Measurements from ENCODE around the gene PCDHB10. TPM values are rescaled to one million over a fixed set of nuclear protein-coding genes. Genes with fewer than 3 reads are reported as not detected.
"Not testable (repeated sequence)": the region's sequence is repeated elsewhere in the genome, so short reads cannot be mapped to it uniquely, and the experiment has no call there.

PCDHB10 gene
- total RNA-seq, 1 experiment from 2014 or later: 0.09 TPM

DNA sequence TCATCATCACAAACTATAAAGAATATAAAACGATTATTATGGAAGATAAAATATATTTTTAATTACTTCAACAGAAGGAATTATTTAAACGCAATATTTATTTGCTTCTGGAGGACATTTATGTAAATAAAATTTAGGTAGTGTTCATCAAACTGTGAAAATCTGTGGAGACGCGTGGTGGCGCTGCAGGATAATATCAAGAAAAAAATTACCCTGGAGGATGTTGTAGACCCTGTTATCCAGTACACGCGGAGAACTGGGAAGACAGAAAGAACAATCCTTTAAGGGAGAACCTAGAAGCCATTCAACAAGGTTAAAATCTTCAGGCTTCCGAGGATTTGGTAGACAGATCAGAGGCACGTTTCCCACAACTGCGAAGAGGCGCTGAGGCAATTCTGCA, 16.3 kb downstream of the PCDHB10 start, which contains the start of gene PCDHB12:
TSS of gene PCDHB12 (plus strand) at position 242 of the 400 bp plus-strand sequence. CDS start 189 bp downstream, outside the sequence.
- POLR2A ChIA-PET: interaction anchor here (0.6 kb wide), 1 partner anchor 423 kb away, joined by 3 read pairs; no protein-coding TSS in a partner anchor
- no peaks in the 10 kb centered on the region for H3K9me3 Mint-ChIP-seq (ENCODE audit: unreplicated experiment)
- no peaks in the 10 kb centered on the region for H3K27me3 Mint-ChIP-seq (ENCODE audit: insufficient read depth, unreplicated experiment)
- Histone ChIP-seq H3K27me3 (replicated peaks; ENCODE audit: control insufficient read depth, insufficient read depth, low read length) (no peaks in the 10 kb centered on the region), H3K4me3 (ENCODE audit: low read depth, low read length) (no peak within 1 kb of the TSS), H3K36me3 (ENCODE audit: control insufficient read depth, insufficient read depth, low read length) (no peaks in the 10 kb centered on the region), H3K4me1 (no peaks in the 10 kb centered on the region), H3K9me3 (no peaks in the 10 kb centered on the region)
- no TSS peak for BruUV-seq (replicated peaks)
- H3K36me3 Mint-ChIP-seq (ENCODE audit: insufficient read depth, unreplicated experiment): no peaks in the 10 kb centered on the region
- no peak within 1 kb of the TSS for H3K4me3 Mint-ChIP-seq (ENCODE audit: unreplicated experiment)
- TF ChIP-seq, protein P1, sequence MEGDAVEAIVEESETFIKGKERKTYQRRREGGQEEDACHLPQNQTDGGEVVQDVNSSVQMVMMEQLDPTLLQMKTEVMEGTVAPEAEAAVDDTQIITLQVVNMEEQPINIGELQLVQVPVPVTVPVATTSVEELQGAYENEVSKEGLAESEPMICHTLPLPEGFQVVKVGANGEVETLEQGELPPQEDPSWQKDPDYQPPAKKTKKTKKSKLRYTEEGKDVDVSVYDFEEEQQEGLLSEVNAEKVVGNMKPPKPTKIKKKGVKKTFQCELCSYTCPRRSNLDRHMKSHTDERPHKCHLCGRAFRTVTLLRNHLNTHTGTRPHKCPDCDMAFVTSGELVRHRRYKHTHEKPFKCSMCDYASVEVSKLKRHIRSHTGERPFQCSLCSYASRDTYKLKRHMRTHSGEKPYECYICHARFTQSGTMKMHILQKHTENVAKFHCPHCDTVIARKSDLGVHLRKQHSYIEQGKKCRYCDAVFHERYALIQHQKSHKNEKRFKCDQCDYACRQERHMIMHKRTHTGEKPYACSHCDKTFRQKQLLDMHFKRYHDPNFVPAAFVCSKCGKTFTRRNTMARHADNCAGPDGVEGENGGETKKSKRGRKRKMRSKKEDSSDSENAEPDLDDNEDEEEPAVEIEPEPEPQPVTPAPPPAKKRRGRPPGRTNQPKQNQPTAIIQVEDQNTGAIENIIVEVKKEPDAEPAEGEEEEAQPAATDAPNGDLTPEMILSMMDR (IDR thresholded peaks at IDR 0.05; ENCODE audit: insufficient read depth in 1 of 2, low read depth in 1 of 2, low read length in 1 of 2, severe bottlenecking in 1 of 2, unreplicated experiment in 1 of 2): no peak
- DNase-seq: no peak
- CTCF ChIA-PET: no interaction called here
- H3K4me1 Mint-ChIP-seq (ENCODE audit: low read depth, unreplicated experiment): no peaks in the 10 kb centered on the region
- intact Hi-C loops (cut with micrococcal nuclease; ENCODE audit: unreplicated experiment): no loop called here
- no peak within 1 kb of the TSS for H3K27ac Mint-ChIP-seq (ENCODE audit: unreplicated experiment)

DNA sequence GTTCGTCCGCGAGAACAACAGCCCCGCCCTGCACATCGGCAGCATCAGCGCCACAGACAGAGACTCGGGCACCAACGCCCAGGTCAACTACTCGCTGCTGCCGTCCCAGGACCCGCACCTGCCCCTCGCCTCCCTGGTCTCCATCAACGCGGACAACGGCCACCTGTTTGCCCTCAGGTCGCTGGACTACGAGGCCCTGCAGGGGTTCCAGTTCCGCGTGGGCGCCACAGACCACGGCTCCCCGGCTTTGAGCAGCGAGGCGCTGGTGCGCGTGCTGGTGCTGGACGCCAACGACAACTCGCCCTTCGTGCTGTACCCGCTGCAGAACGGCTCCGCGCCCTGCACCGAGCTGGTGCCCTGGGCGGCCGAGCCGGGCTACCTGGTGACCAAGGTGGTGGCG, 18.1 kb downstream of the PCDHB10 start:
- not testable (repeated sequence) for H3K4me1 ChIP-seq

GRCh38 chr5:141210849-141211248, 18.7 kb downstream of the PCDHB10 start:
- H3K4me3 Mint-ChIP-seq (ENCODE audit: unreplicated experiment); H3K4me1 Mint-ChIP-seq (ENCODE audit: low read depth, unreplicated experiment); H3K36me3 ChIP-seq (ENCODE audit: control insufficient read depth, insufficient read depth, low read length); H3K9me3 Mint-ChIP-seq (ENCODE audit: unreplicated experiment); H3K4me1 ChIP-seq; BruUV-seq (replicated peaks); POLR2A ChIA-PET; H3K27me3 ChIP-seq (replicated peaks; ENCODE audit: control insufficient read depth, insufficient read depth, low read length); H3K27me3 Mint-ChIP-seq (ENCODE audit: insufficient read depth, unreplicated experiment); DNase-seq; CTCF ChIA-PET; H3K36me3 Mint-ChIP-seq (ENCODE audit: insufficient read depth, unreplicated experiment); H3K9me3 ChIP-seq; H3K27ac Mint-ChIP-seq (ENCODE audit: unreplicated experiment); intact Hi-C loops (cut with micrococcal nuclease; ENCODE audit: unreplicated experiment); H3K4me3 ChIP-seq (ENCODE audit: low read depth, low read length): not testable (repeated sequence)

More for the DNA sequence above, 18.1 kb downstream of the PCDHB10 start:
- intact Hi-C loops (cut with micrococcal nuclease; ENCODE audit: unreplicated experiment); H3K9me3 ChIP-seq; DNase-seq; H3K27me3 Mint-ChIP-seq (ENCODE audit: insufficient read depth, unreplicated experiment); H3K9me3 Mint-ChIP-seq (ENCODE audit: unreplicated experiment); H3K36me3 Mint-ChIP-seq (ENCODE audit: insufficient read depth, unreplicated experiment); H3K4me1 Mint-ChIP-seq (ENCODE audit: low read depth, unreplicated experiment); H3K27me3 ChIP-seq (replicated peaks; ENCODE audit: control insufficient read depth, insufficient read depth, low read length); BruUV-seq (replicated peaks); H3K4me3 ChIP-seq (ENCODE audit: low read depth, low read length); H3K36me3 ChIP-seq (ENCODE audit: control insufficient read depth, insufficient read depth, low read length); H3K27ac Mint-ChIP-seq (ENCODE audit: unreplicated experiment); H3K4me3 Mint-ChIP-seq (ENCODE audit: unreplicated experiment); CTCF ChIA-PET; POLR2A ChIA-PET: not testable (repeated sequence)

- CTCF ChIA-PET; H3K4me3 ChIP-seq (ENCODE audit: low read depth, low read length); H3K9me3 ChIP-seq; POLR2A ChIA-PET; H3K36me3 Mint-ChIP-seq (ENCODE audit: insufficient read depth, unreplicated experiment); H3K4me3 Mint-ChIP-seq (ENCODE audit: unreplicated experiment); H3K27me3 ChIP-seq (replicated peaks; ENCODE audit: control insufficient read depth, insufficient read depth, low read length); H3K4me1 Mint-ChIP-seq (ENCODE audit: low read depth, unreplicated experiment); H3K36me3 ChIP-seq (ENCODE audit: control insufficient read depth, insufficient read depth, low read length); H3K4me1 ChIP-seq; BruUV-seq (replicated peaks); H3K27ac Mint-ChIP-seq (ENCODE audit: unreplicated experiment); H3K27me3 Mint-ChIP-seq (ENCODE audit: insufficient read depth, unreplicated experiment): not testable (repeated sequence)
- DNase-seq: peak in 1 of 2 experiments; percentile 25
- peaks cover 16% of the 10 kb centered on the region for H3K9me3 Mint-ChIP-seq (ENCODE audit: unreplicated experiment)
- intact Hi-C loops (cut with micrococcal nuclease; ENCODE audit: unreplicated experiment): loop anchor here (2.0 kb wide), 1 partner anchor 35 kb away; no protein-coding TSS in a partner anchor
Observed at GRCh38 chr5:141213656-141214339, 21.6 kb downstream of the PCDHB10 start, which contains the start of gene PCDHB13. PCDHB13 (plus strand) TSS chr5:141213919; CDS start chr5:141214124, 205 bp downstream.

DNA sequence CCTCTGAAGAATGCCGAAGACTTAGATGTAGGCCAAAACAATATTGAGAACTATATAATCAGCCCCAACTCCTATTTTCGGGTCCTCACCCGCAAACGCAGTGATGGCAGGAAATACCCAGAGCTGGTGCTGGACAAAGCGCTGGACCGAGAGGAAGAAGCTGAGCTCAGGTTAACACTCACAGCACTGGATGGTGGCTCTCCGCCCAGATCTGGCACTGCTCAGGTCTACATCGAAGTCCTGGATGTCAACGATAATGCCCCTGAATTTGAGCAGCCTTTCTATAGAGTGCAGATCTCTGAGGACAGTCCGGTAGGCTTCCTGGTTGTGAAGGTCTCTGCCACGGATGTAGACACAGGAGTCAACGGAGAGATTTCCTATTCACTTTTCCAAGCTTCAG, 22.4 kb downstream of the PCDHB10 start:
- H3K4me3 ChIP-seq (ENCODE audit: low read depth, low read length); H3K36me3 ChIP-seq (ENCODE audit: control insufficient read depth, insufficient read depth, low read length); H3K4me1 Mint-ChIP-seq (ENCODE audit: low read depth, unreplicated experiment); H3K4me3 Mint-ChIP-seq (ENCODE audit: unreplicated experiment); H3K27me3 Mint-ChIP-seq (ENCODE audit: insufficient read depth, unreplicated experiment); H3K36me3 Mint-ChIP-seq (ENCODE audit: insufficient read depth, unreplicated experiment); DNase-seq; H3K4me1 ChIP-seq; BruUV-seq (replicated peaks); POLR2A ChIA-PET; H3K27me3 ChIP-seq (replicated peaks; ENCODE audit: control insufficient read depth, insufficient read depth, low read length); H3K27ac Mint-ChIP-seq (ENCODE audit: unreplicated experiment); CTCF ChIA-PET; H3K9me3 ChIP-seq: not testable (repeated sequence)
- peaks cover 20% of the 10 kb centered on the region for H3K9me3 Mint-ChIP-seq (ENCODE audit: unreplicated experiment)
- intact Hi-C loops (cut with micrococcal nuclease; ENCODE audit: unreplicated experiment): loop anchor here (2.0 kb wide), 1 partner anchor 36 kb away; no protein-coding TSS in a partner anchor

GRCh38 chr5:141215504-141215903, 23.4 kb downstream of the PCDHB10 start:
- H3K4me1 Mint-ChIP-seq (ENCODE audit: low read depth, unreplicated experiment); H3K27me3 Mint-ChIP-seq (ENCODE audit: insufficient read depth, unreplicated experiment); H3K9me3 ChIP-seq; H3K36me3 ChIP-seq (ENCODE audit: control insufficient read depth, insufficient read depth, low read length); BruUV-seq (replicated peaks); CTCF ChIA-PET; H3K4me3 Mint-ChIP-seq (ENCODE audit: unreplicated experiment); H3K27me3 ChIP-seq (replicated peaks; ENCODE audit: control insufficient read depth, insufficient read depth, low read length); H3K4me1 ChIP-seq; H3K36me3 Mint-ChIP-seq (ENCODE audit: insufficient read depth, unreplicated experiment); H3K27ac Mint-ChIP-seq (ENCODE audit: unreplicated experiment); DNase-seq; POLR2A ChIA-PET; H3K4me3 ChIP-seq (ENCODE audit: low read depth, low read length): not testable (repeated sequence)
- intact Hi-C loops (cut with micrococcal nuclease; ENCODE audit: unreplicated experiment): loop anchor here (2.0 kb wide), 1 partner anchor 37 kb away; no protein-coding TSS in a partner anchor
- peaks cover 29% of the 10 kb centered on the region for H3K9me3 Mint-ChIP-seq (ENCODE audit: unreplicated experiment)
